ENCODE results near the gene MVB12B.
"Not testable (repeated sequence)": the region's sequence is repeated elsewhere in the genome, so short reads cannot be mapped to it uniquely, and the experiment has no call there.

Gene MVB12B

DNA sequence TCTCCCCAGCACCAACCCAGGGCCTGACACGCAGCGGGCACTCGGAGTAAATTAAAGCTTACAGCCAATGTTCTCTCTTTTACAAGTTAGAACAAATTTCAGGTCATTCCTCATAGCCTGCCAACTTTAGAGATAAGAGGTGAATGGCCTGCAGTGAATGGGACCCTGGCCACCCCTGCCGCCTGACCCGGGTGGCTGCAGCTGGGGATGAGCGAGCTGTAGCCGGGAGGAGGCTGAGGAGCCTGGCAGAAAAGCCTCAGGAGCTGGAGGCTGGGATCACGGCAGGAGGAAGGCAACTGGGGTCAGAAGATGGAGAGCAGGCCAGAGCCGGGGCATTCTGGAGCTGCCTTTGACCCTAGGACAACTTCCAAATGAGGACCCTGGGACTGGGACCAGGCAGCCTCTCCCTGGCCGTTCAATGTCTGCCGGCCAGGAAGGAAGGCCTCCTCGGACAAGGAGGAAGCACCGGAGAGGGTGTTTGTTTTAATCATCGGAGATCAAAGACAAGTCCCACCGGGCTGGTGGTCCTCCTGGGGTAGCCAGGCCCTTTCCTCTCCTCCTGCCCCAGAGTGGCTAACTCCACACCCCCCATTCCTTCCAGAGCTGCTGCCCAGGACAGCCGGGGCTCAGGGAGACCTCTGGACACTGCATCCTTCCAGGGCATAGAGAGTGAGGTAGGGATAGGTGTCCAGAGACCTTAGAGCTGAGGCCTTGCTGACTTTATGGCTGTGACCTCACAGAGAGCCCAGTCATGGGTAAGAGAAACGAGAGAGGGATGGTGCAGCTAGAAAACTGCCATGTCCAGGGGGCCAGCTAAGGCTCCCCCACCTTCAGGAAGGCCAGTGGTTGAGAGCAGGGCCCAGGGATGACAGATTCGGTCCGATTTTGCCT lies 199.8 kb downstream of the MVB12B start:
- no peak for DNase-seq

DNA sequence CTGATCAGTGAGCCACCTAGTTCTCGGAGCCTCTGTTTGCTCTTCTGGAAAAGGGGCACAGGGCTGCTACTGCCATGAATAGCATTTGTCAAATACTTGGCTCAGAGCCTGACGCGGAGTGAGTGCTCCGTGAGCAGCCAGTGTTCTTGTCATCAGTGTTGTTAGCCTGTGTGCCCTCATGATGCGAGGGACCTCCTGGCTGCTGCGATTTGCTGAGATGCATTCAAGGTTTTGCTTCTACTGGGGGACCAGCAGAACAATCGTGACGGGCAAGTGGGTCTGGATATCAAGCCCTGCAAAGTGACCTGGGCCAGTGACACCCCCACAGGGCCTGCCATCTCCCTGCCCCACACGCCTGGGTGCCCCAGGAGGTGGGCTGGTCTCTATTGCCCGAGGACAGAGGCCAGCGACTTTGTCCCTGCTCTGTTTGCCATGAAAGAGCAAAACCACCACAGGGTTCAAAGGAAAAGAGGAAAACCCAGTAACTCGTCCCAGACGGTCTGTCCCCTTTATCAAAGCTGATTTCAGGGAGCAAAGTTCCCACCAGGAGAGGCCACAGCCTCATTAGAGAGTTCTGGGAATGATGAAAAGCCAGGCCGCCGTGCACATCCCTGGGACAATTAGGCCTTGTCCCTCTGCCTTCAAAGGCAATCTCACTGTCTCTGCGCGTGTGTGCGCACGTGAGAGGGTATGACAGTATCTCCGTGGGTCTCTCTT lies 200.6 kb downstream of the MVB12B start:
- no peak for DNase-seq

DNA sequence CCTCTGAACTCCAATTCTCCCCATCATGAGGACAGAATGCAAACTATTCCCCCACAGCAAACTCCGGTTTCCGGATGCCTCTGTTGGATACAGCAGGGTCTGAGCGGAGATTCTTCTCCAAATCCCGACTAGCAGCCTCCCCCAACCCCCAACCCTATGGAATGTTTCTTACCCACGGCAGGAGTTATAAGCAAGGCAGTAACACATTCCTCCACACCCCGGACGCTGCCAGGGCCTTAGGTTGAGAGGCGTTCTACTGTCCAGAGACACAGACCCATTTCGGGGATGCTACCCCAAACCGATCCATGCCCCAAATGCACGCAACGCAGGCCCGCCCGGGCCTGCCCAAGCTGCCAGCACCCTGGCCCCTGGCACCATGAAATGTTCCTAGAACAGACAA lies 201.5 kb downstream of the MVB12B start:
- no peak for DNase-seq

DNA sequence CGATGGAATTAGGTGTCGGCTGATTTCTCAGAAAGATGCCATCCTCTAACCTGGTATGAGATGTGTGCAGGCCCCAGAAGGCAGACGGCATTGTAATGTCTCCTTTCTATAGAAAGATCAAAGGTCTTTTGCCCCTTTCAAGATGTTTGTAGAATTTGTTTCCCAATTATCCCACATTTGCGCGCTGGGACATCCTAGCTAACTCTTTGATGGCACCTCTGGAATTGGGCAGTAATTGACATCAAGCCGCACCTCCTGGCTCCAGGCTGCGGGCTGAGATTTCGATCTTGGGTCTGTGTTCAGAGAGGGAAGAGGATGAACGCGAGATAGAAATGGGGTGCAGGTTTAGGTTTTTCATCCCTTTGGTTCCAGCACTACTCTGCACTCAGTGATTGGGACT lies 202.3 kb downstream of the MVB12B start:
- no peak for DNase-seq

DNA sequence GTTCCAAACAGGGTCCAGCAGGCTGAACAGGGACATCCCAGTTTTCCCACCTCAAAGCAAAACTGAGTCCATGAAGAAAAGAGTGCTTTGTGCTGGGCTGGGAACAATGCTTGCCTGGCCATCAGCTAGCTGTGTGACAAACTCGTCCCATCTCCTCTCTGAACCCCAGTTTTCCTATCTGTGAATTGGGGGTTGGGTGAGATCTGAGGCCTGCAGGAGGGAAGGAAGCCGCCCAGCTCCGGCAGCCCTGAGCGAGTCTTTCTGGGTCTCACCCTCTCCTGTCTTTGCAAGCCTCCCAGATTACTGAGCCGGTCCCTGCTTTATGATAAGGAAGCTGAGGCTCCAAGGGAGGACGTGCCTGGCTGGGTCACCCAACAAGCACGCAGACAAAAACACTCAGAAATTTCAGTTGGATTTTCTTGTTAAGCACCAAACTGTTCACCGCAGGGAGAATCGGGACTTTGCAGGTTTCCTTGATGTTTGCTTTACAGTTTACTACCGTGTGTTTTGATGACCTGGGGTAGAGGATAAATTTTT lies 204.5 kb downstream of the MVB12B start:
- no peak for DNase-seq

DNA sequence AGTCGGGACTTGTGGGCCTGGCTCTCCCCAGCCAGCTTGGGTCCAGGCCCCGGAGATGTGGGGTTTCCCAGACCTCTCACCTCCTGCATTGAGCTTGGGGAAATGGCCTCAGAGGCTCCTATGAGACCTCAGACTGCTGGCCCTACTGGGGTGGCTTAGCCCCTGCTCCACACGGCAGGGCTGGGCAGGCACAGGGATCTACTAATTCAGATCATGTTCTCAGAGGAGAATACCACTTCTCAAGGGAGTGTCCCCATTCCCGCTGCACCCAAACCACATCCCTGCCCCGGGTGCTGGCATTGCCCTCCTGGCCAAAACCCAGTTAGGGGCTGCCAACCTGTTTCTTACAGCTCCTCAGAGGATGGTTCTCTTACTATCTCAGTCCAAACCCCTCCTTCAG lies 205.0 kb downstream of the MVB12B start:
- no peak for DNase-seq

DNA sequence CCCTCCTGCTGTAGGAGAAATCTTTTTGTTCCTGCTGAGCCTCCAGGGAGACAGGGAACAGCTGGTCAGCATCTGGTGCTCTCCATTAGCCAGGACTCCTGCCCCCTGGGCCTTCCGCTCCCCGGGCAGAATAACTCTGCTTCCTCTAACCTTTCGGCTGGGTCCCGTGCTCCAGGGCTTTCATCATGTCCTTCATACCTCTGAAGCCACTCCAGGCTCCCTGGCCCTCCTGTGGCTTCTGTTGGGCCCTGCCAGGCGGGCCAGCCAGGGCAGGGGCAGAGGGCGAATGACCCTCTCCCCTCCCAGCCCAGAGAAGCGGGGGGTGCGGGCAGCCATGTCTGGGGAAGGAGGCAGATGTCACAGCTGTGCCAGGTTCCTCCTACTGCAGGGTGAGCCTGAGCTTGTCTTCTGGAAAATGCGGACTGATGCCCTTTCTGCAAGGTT lies 205.4 kb downstream of the MVB12B start:
- no peak for DNase-seq

DNA sequence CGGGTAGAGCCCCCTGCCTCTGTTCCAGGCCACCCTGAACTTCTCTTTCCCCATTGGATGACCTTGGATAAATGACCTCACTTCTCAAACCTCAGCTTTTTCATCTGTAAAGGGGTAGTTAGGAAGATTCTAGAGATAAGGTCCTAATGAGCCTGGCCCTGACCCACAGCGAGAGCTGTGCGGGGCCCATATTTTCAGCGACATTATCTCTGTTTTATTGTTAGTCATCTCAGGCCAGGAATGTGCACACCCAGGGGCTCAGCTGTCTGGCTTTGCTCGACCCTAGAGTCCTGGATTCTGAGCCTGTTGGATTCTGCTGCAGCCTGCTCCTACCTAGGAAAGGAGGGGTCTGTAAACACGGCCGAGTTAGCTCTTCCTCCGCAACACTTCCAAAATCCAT lies 205.9 kb downstream of the MVB12B start:
- no peak for DNase-seq

DNA sequence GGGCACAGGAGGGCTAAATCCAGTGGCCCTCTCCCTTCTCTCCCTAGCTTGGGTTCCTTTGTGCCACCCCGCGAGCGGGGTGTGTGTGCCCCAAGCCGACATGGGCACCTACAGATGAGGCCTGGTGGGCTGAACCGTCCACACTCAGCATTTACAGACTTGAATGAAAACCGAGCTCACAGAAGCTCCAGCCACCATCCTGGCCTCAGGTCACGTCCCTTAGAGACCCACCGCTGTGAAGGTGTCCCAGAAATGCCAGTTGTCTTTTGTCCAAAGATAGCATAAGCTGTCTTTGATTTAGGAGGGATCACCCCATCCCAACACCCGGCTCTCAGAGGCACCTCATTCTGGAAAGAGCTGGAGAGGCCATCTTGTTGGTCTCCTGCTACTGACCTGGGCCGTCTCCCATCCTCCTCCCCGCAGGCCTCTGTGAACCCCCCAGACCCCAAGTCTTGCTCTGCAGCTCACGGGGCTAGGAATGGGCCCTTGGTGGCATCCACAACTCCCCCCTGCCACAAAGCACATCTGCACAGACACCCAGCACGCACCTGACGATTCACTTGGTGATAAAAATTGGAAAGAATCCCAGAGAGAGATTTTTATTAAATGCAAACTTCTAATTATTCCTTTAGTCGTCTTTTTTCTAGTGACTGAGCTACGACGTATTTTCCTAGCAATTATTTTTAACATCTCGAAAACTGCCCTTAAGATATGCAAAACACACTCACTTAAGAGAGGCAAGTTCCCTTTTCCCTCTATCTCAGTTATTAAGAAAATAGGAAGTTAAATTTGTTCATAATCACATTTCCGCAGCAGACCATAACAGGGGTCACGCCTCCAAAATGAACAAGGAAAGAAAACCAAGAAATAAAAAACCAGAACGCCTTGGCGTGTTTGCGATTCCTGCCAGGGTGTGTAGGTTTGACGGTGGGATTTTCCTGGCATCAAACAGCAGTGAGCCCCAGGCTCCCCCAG lies 206.6 kb downstream of the MVB12B start:
- DNase-seq = no peak

DNA sequence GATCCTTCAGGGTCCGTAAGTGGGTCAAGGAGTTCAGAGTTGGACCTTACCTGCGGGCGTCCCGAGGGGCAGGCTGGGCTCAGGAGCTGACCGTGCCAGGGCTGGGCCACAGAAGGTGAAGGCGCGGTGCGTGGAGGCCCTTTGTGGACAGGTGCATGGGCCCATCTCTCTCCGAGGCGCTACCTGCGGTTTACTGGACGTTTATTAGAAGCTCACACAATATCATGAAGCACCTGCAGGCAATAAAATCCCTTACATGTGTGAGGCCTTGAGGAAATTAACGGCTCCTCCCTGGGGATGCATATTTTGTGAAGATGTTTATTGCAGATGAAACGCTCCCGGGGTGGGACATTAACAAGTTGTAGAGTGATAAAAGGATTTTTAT lies 207.3 kb downstream of the MVB12B start:
- no peak for DNase-seq

DNA sequence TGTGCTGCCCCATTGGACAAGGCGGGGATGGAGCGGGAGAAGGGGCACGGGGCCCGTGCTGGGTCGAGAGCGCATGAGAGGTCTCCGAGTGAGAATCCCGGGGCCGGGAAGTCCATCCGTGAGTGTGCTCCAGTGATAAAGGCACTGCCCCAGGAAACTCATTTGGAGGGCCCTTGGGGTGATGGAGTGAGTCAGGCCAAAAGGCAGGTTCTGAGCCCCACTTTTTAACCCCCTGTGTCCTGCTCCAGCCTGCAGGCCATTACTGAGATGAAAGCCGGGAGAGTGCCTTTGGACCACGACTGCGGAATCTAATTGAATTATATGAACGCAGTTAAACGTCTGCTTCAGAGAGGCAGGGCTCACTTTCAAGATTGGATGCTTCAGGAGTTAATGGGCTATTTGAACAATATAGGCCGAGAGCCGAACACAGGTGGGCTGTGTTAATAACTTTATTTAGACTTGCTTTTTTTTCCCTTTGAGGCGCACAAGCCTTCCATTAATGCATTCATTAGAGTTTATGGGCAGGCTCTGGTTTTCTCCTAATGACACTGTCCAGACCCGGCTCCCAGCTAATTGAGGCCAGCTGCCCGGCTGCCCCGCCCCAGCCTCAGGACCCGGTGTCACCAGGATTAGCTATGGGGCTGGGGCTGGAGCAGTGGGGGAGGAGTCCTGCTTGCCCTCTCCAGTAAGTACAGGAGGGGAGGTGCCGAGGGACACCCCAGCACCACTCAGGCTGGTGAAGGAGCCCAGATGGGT lies 208.0 kb downstream of the MVB12B start:
- no peak for DNase-seq

DNA sequence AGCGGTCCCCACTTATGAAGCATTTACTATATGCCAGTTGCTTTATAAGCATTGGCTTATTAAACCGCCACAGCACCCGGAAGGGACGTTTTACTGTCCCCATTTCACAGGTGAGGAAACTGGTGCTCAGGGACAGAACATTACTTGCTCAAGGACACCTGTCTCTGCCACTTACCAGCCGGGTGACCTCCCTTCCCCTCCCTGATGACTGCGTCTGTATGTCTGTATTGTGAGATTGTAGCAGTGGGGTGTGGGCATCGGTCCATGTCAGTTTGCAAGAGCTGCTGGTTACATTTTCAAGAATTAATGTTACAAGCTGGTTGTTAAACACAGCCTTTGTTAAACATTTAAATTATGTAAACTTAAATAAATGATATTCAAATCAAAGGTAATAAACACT lies 209.5 kb downstream of the MVB12B start:
- no peak for DNase-seq

DNA sequence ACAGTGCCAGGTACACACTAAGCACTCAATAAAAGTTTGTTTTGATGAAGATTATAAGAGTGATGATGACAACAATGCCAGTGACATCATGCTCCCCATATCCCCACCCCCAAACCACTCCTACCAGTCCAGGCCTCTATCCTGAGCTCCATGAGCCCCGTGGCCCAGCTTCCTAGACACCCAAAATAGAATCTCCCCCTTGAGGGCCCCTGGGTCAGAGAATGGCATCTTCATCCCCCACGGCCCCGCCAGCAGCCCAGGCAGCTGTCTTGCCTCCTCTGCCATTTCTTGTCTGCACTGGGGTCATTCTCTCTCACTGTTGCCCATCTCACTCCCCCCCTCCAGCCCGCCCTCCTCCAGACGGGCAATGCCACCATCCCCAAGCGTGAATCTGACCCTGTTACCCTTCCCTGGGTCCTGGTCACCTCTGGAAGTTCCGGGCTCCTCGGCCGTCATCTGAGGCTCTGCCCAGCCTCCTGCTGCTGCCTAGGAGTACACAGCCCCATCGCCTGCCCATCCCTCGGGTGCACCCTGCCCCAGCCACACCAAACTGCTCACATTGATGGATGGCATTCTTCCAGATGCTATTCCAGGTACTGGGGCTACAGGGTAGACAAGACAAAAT lies 210.3 kb downstream of the MVB12B start:
- DNase-seq = no peak

DNA sequence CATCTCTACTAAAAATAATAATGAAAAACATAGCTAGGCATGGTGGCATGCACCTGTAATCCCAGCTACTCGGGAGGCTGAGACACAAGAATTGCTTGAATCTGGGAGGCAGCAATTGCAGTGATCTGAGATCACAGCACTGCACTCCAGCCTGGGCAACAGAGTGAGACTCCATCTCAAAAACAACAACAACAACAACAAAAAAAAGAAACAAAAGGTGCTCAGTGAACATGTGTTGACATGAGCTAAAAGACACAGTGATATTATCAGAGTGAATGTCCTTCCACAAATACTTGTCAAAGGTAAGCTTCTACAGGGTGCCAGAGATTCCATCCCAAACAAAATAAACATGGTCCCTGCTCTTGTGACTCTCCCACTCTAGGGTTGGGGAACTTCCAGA lies 211.9 kb downstream of the MVB12B start:
- peak; percentile 22 for DNase-seq

DNA sequence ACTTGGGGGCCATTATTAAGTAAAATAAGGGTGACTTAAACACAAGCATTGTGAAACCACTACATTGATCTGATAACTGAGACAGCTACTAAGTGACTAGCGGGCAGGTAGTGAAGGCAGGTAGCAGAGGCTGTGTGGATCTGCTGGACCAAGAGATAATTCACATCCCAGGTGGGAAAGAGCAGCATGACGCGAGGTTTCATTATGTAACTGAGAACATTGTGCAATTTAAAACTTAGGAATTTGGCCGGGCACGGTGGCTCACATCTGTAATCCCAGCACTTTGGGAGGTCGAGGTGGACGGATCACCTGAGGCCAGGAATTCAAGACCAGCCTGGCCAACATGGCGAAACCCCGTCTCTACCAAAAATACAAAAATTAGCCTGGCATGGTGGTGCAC lies 213.8 kb downstream of the MVB12B start:
- not testable (repeated sequence) for DNase-seq

DNA sequence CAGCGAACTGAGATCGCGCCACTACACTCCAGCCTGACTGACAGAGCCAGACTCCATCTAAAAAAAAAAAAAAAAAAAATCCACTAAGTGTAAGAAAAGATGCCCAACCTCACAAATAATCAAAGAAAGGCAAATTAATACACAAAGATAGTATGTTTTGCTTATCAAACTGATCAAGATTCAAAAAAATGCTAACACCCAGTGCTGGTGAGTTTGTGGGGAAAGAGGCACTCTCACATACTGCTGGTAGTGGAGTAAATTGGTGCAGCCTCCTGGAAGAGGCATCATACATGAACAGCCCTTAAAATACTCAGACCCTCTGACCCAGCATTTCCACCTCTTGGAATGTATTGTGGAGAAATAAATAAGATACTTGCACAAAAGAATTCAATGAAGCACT lies 216.9 kb downstream of the MVB12B start:
- DNase-seq = no peak

DNA sequence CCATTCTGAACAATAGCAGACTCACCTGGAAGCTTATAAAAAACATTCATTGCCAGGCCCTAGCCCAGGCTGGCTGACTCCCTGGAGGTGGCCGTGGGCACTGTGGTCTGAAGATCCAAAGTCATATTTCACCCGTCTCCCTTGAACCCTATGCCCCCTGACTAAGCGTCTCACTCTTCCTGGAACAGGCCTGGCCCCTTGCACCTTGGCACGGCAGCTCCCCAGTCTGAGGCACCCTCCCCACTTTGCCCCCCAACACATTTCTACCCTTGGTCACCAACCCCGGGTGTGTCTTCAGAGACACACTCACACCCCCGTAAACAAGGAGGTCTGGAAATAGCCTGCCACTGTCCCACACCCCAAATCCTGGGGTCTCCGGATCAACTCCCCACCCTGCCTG lies 218.5 kb downstream of the MVB12B start:
- DNase-seq = no peak

DNA sequence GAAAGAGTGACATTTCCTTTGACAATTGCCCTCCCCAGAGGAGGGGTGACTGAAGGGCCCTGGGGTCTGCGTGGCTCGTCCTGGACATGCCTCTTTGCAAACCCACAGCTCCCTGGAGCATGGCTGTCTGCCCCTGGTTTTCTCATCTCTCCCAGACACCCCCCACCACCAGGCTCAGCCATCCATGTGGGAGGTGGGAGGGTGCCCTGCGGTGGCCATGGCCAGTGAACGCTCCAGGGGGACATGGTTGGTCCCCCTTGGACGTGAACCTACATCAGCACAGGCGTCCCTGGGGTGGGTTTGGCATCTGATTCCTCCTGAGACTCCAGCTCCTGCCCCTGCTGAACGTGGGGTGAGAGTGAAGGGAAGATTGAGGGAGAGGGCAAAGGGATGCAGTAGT lies 219.4 kb downstream of the MVB12B start:
- DNase-seq = no peak

DNA sequence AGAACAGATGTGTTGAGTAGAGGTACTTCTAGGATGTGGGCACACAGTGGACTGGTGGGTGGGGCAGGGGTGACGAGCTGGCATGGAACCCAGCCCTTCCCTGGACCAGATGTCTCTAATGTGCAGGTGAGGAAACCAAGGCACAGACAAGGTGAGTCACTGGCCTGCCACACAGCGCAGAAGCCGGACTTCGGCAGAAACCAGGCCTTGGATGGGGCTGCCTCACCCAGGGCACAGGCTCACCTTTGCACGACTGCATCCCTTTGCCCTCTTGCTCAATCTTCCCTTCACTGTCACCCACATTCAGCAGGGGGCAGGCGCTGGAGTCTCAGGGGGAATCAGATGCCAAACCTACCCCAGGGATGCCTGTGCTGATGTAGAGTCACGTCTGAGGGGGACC lies 221.7 kb downstream of the MVB12B start:
- DNase-seq = no peak

DNA sequence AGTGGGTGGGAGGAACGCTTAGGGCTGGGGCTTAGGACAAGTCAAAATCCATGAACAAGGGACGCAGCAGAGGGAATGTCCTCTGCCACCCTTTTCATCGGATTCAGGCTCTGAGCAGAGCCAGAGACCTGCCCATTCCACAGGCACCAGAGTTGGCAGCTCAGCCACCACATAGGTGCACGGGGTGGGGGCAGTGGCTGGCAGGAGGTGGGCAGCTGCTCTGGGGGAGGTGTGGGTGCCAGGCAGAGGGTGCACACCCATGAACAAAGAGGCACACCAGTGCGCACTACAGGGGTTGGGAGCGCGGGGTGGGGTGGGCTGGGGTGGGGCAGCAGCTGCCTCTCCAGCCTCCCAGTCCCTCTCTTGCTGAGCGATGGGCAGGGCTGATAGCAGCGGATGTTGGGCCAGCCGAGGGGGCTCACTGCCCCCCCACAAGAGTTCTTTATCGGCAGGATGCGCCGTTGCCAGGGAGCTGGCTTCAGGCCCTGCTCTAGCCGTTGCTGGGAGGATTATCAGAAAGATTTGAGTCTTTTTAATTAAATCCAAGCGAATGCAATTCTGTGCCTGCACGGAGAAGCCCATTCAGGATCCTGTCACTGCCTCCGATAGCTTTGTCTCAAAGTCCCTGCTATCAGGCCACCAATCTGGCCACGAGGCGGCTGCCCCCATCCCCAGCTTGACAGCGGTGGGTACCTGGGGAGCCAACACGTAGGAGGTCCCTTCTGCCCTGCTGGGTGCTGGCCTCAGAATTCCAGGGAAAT lies 222.8 kb downstream of the MVB12B start:
- DNase-seq = no peak

DNA sequence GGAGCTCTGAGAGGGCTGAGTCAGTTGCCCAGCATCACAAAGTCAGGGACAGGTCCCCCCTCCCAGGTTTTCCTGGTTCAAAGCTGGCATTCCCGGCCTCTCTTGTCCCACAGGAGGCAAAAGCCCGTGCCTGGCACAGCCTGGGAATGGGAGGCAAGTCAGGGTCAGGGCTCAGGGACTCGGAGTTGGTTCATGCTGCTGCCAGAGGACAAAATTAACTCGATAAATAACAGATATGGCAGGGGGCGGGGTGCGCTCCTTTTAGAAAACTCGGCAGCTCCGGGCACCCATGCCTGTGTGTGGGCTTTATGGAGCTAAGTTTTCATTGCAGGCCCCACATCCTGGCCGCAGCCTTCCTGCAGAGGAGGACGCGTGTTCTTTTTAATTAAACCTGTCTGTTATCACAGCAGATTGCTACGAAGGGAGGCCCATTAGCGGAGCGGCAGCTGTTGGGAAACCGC lies 224.3 kb downstream of the MVB12B start:
- DNase-seq = no peak

Measured in right forelimb (tissue), 1 donor.